Measurements from ENCODE around the gene STX1B.
"Not testable (repeated sequence)": the region's sequence is repeated elsewhere in the genome, so short reads cannot be mapped to it uniquely, and the experiment has no call there.

STX1B gene

GRCh38 chr16:31010585-31011325 is at the start of gene STX1B:
STX1B (minus strand) TSS chr16:31010638; CDS start chr16:31010396, 242 bp downstream.
- peak; percentile 67 for DNase-seq

- no peak for DNase-seq
Measured at GRCh38 chr16:31055613-31056012, 45.2 kb upstream of the STX1B start.

- no peak for DNase-seq
Measured at GRCh38 chr16:31052114-31052513, 41.7 kb upstream of the STX1B start.

GRCh38 chr16:31050280-31051030 is 40.0 kb upstream of the STX1B start:
- no peak for DNase-seq

GRCh38 chr16:31043898-31044481 is 33.6 kb upstream of the STX1B start:
- no peak for DNase-seq

GRCh38 chr16:31043352-31043751 is 32.9 kb upstream of the STX1B start:
- no peak for DNase-seq

- DNase-seq: no peak
Measured at GRCh38 chr16:31042866-31043265, 32.4 kb upstream of the STX1B start.

- DNase-seq: no peak
Measured at GRCh38 chr16:31038993-31039392, 28.6 kb upstream of the STX1B start.

GRCh38 chr16:31036691-31037090 is 26.3 kb upstream of the STX1B start:
- no peak for DNase-seq

GRCh38 chr16:31033709-31034492 is 23.5 kb upstream of the STX1B start:
- peak; percentile 92 for DNase-seq

- DNase-seq: peak; percentile 98
Measured at GRCh38 chr16:31032736-31033708, 22.6 kb upstream of the STX1B start, which contains the start of gene STX4. STX4 (plus strand) TSS chr16:31033558; CDS start chr16:31033806, 248 bp downstream.

- DNase-seq: no peak
Measured at GRCh38 chr16:31031276-31031675, 20.8 kb upstream of the STX1B start.

- DNase-seq: no peak
Measured at GRCh38 chr16:31029272-31029671, 18.8 kb upstream of the STX1B start.

- DNase-seq: no peak
Measured at GRCh38 chr16:31025339-31025738, 14.9 kb upstream of the STX1B start.

- no peak for DNase-seq
Measured at GRCh38 chr16:31023627-31024226, 13.3 kb upstream of the STX1B start.

GRCh38 chr16:31023252-31023602 is 12.8 kb upstream of the STX1B start:
- no peak for DNase-seq

- no peak for DNase-seq
Measured at GRCh38 chr16:31022544-31023251, 12.3 kb upstream of the STX1B start.

GRCh38 chr16:31020536-31020935 is 10.1 kb upstream of the STX1B start:
- no peak for DNase-seq

- not testable (repeated sequence) for DNase-seq
Measured at GRCh38 chr16:31017756-31018155, 7.3 kb upstream of the STX1B start.

- DNase-seq: no peak
Measured at GRCh38 chr16:31016018-31016417, 5.6 kb upstream of the STX1B start.

GRCh38 chr16:31013292-31013691 is 2.9 kb upstream of the STX1B start:
- not testable (repeated sequence) for DNase-seq

Data from activated CD8-positive, alpha-beta memory T cell treated with anti-CD3 and anti-CD28 coated beads for 24 hours (primary cell).